GM19397 (cell line): Measurements from ENCODE around the gene KRTAP5-5.
"Not testable (repeated sequence)": the region's sequence is repeated elsewhere in the genome, so short reads cannot be mapped to it uniquely, and the experiment has no call there.

Experiments used
- ATAC-seq: cut with Tn5 transposase; IDR thresholded peaks from one replicate; pipeline ENCODE4 v1.9.1; 2021; ENCODE audit warnings: mild to moderate bottlenecking, moderate library complexity; ENCODE audit not compliant: unreplicated experiment

KRTAP5-5 gene

GRCh38 chr11:1629326-1630185 is at the start of gene KRTAP5-5:
KRTAP5-5 (plus strand) TSS chr11:1629775; CDS start chr11:1629841, 66 bp downstream.
- no peak for ATAC-seq

DNA sequence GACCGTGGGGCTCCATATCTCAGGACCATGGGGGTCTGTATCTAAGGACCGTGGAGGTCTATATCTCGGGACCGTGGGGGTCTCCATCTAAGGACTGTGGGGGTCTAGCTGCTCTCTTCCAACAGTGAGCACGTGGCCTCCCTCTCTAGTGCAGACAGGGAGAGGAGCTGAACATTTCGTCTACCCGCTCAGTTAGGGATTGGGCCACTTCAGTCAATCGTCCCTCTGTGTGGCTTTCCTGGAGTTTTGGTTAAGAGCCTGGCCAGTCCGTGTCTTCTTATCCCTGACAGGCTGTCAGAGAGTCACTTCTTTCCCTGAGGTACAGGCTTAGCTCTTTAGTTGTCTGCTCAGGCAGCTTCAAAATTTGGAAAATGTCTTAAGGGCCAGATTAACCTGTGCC is 47.6 kb upstream of the KRTAP5-5 start:
- ATAC-seq, result no peak

- not testable (repeated sequence) for ATAC-seq
These were observed 46.7 kb upstream of the KRTAP5-5 start for GRCh38 chr11:1582909-1583308.

DNA sequence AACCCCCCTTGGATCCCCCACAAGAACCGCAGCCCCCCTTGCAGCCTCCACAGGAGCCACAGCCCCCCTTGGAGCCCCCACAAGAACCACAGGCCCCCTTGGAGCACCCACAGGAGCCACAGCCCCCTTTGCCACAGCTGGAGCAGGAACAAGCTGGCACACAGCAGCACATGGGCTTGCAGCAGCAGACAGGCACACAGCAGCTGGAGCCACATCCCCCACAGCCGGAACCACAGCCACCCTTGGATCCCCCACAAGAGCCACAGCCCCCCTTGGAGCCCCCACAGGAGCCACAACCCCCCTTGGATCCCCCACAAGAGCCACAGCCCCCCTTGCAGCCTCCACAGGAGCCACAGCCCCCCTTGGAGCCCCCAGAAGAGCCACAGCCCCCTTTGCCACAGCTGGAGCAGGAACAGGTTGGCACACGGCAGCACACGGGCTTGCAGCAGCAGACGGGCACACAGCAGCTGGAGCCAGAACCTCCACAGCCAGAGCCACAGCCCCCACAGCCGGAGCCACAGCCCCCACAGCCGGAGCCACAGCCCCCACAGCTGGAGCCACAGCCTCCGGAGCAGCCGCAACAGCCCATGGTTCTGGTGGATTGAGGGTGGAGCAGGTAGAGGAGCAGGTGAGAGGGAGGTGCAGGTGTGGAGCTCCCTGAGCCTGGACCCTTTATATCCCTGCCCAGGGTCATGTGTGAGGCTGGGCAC is 44.8 kb upstream of the KRTAP5-5 start, which contains the start of gene KRTAP5-1:
Gene KRTAP5-1, minus strand, starts transcription at position 623 of the 710 bp plus-strand sequence. Its CDS starts 34 bp downstream, at position 589.
- not testable (repeated sequence) for ATAC-seq

- ATAC-seq, result no peak
These were observed 42.9 kb upstream of the KRTAP5-5 start for GRCh38 chr11:1586699-1587098.

DNA sequence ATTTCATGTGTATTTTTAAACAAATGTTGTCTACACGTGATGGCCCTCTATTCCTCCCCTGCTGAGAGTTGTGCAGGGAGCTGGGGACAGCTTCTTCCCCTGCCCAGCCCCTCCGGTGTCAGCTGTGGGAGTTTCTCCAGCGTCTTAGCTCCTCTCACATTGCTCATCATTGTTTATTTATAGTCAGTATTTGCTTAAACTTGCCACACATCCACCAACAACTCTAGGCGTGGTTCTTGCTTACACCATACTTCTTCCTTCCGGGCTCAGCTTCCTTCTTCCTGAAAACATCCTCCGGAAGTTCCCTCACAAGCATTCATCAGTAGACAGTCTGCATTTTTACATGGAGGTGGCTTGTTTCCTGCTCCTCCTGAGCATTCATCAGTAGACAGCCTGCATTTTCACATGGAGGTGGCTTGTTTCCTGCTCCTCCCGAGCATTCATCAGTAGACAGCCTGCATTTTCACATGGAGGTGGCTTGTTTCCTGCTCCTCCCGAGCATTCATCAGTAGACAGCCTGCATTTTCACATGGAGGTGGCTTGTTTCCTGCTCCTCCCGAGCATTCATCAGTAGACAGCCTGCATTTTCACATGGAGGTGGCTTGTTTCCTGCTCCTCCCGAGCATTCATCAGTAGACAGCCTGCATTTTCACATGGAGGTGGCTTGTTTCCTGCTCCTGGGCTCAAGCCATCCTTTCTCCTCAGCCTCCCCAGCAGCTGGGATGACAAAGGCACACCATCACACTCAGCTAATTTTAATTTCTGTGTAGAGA is 40.2 kb upstream of the KRTAP5-5 start:
- not testable (repeated sequence) for ATAC-seq

DNA sequence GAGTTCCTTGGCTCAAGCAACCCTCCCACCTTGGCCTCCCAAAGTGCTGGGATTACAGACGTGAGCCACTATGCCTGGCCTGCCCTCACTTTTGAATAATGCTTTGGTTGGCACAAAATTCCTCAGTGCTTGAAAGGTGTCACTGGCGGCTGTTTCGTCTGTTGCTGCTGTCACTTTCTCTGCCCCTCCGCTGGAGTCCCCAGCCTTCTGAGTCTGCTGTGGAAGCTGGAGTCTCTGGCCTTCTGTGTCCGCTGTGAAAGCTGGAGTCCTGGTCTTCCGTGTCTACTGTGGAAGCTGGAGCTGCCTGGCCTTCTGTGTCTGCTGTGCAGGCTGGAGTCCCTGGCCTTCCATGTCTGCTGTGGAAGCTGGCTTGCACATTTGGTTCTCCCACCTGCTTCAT is 39.6 kb upstream of the KRTAP5-5 start:
- no peak for ATAC-seq

GRCh38 chr11:1592628-1593027 is 36.9 kb upstream of the KRTAP5-5 start:
- no peak for ATAC-seq

DNA sequence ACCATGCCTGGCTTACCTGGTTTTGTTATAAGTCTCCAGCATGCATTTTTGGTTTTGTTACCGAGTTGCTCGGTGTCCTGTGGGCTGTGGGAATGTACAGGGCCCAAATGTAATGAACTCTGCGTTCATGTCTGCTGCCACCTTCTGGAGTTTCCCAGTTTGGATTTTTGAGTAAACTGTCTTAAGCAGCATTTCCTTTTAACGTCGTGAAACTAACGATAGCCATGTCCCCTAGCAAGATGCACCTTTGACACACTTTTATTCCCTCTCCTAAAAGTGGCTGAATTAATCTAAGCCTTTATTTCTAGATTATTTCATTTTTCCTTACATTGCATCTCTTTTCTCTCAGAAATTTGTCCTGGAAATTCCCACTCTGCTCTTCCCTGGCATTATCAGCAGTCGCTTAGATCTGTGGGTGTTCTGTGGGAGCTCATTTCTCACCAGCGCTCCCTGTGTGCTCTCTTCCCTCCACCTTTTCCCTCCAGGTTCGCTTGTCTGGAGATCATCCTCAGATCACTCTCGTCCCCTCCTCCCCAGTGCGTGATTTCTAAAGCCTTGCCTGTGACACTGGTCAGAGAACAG is 33.5 kb upstream of the KRTAP5-5 start:
- not testable (repeated sequence) for ATAC-seq

DNA sequence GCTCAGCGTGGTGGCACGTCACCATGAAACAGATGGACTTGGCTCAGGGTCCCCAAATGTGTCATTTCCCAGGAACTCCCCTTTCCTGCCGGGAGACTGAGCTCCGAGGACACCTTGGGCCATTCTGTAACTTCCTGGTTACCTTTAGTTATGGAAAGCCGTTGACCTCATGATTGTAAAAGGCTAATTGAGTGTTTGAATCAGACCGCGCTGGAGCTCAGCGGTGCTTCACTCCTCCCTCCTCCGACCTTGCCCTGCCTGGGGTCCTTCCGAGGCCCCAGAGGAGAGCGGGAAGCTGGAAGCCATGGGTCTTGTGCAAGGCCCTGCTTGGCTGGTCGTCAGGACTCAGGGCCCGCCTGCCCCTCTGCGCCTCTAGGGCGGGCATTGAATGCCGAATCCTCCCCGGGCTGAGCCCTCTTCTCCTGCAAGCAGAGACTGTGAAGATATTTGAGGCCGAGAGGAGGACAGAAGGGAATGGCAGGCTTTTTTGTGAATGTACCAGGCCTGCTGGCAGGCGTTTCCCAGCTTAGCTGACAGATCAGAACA is 32.9 kb upstream of the KRTAP5-5 start:
- ATAC-seq, result not testable (repeated sequence)

DNA sequence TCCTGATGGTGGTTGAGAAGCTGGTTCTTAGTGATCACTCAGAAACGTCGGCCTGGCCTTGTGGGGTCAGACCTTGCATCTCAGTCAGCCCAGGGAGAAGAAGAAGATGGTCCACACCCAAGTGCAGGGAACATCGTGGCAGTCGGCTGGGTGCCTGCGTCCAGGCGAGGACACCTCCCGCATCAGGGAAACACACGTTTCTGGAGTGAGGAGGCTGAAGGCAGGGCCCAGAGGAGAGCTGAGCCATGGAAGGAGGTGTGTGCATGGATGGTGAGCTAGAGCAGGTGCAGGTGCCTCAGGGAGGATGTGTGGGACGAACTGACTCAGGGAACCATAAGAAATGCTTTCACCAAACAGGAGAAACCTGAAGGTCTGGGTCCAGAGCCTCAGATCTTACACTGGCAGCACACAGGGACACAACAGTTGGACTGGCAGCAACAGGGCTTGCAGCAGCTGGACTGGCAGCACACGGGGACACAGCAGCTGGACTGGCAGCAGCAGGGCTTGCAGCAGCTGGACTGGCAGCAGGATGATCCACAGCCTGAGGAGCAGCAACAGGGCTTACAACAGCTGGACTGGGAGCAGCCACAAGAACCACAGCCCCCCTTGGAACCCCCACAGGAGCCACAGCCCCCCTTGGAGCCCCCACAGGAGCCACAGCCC is 32.1 kb upstream of the KRTAP5-5 start:
- ATAC-seq, result no peak

DNA sequence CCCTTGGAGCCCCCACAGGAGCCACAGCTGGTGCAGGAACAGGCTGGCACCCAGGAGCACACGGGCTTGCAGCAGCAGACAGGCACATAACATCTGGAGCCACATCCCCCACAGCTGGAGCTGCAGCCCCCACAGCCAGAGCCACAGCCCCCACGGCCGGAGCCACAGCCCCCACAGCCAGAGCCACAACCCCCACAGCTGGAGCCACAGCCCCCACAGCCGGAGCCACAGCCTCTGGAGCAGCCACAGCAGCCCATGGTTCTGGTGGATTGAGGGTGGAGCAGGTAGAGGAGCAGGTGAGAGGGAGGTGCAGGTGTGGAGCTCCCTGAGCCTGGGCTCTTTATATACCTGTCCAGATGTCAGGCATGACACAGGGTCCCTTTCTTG is 31.6 kb upstream of the KRTAP5-5 start, which contains the start of gene KRTAP5-2:
Gene KRTAP5-2, minus strand, starts transcription at position 301 of the 387 bp plus-strand sequence. Its CDS starts 44 bp downstream, at position 257.
- ATAC-seq, result no peak

GRCh38 chr11:1598406-1598805 is 31.2 kb upstream of the KRTAP5-5 start:
- ATAC-seq, result not testable (repeated sequence)

GRCh38 chr11:1598816-1599215 is 30.8 kb upstream of the KRTAP5-5 start:
- ATAC-seq, result no peak

DNA sequence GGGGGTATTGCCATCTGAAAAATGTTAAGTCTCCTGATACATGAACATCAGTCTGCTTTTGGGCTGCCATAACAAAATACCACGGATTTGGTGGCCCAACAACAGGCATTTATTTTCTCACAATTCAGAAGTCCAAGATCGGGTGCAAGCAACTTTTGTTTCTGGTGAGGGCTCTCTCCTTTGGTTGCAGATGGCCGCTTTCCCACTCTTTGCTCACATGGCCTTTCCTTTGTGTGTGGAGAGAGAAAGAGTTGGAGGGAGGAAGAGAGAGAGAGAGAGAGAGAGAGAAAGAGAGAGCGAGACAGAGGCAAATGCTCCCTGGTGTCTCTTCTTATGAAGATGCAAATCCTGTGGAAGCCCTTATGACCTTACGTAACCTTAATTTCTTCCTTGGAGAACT is 28.9 kb upstream of the KRTAP5-5 start:
- ATAC-seq, result no peak

- ATAC-seq, result not testable (repeated sequence)
These were observed 27.9 kb upstream of the KRTAP5-5 start for GRCh38 chr11:1601663-1602062.

DNA sequence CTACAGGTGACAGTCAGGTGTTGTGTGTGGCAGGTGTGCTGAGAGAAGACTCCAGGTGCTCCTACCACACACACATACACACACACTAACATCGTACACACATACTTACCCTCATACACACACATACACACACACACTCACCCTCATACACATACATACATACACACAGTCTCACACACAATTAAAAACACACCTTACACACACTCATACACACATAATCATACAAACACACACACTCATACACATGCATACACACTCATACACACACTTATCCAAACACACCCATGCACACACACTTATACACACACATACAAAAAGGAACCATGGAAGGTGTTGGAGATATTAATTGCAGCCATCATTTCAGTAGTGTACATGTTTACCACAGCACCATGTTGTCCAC is 25.9 kb upstream of the KRTAP5-5 start:
- no peak for ATAC-seq

DNA sequence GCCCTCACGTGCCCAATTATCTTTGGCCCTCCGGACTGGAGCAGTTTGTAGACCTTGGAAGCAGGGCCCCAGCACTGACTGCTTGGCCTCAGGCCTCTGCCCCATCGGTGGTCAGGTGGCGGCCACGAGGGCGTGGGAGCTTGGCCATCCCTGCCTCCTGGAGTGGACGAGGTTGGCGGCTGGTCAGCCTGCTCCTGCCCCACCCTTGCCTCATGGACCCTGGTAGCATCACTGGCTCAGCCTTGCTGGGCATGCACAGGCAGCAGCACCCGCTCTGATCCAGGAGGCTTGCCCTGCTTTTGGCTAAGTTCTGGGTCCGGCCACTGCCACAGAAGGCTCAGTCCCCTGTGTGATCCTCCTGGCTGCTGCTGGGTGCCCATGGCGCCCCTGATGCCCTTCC is 25.4 kb upstream of the KRTAP5-5 start:
- no peak for ATAC-seq

- no peak for ATAC-seq
These were observed 24.9 kb upstream of the KRTAP5-5 start for GRCh38 chr11:1604711-1605110.

- peak; percentile 87 for ATAC-seq
These were observed 23.7 kb upstream of the KRTAP5-5 start for GRCh38 chr11:1605923-1606322.
